KBM-7 (cell line): ENCODE data around the gene NSD1.

Experiments
- DNase-seq: peaks from one replicate; pipeline ENCODE4 v3.0.0-alpha.2; 2015
- in situ Hi-C: fragments of 300-500 bp; cut with MboI; formaldehyde crosslinking; loops from 2 replicates; pipeline ENCODE4 v1.14.3; 2020; ENCODE audit warnings: low sequenced_read_pairs, low pct_unique_long_range_greater_than_20kb, mixed read lengths

NSD1 gene

GRCh38 chr5:177116631-177117373, 16.8 kb upstream of the NSD1 start:
- in situ Hi-C loops = no loop called here
- no peak for DNase-seq

GRCh38 chr5:177117441-177118045, 16.0 kb upstream of the NSD1 start:
- in situ Hi-C loops = no loop called here
- no peak for DNase-seq

- no peak for DNase-seq
- in situ Hi-C loops = no loop called here
Measured at GRCh38 chr5:177122566-177122965, 11.0 kb upstream of the NSD1 start.

- in situ Hi-C loops = no loop called here
- no peak for DNase-seq
Measured at GRCh38 chr5:177123789-177124485, 9.6 kb upstream of the NSD1 start.

- DNase-seq = no peak
- in situ Hi-C loops = no loop called here
Measured at GRCh38 chr5:177124486-177124991, 9.0 kb upstream of the NSD1 start.

GRCh38 chr5:177126771-177127170, 6.8 kb upstream of the NSD1 start:
- no peak for DNase-seq
- in situ Hi-C loops = no loop called here

- in situ Hi-C loops = no loop called here
- DNase-seq = no peak
Measured at GRCh38 chr5:177128551-177128981, 5.0 kb upstream of the NSD1 start.

GRCh38 chr5:177130211-177131018, 3.2 kb upstream of the NSD1 start:
- DNase-seq = no peak
- in situ Hi-C loops = no loop called here

- in situ Hi-C loops = no loop called here
- no peak for DNase-seq
Measured at GRCh38 chr5:177131019-177131320, 2.6 kb upstream of the NSD1 start.

- in situ Hi-C loops = no loop called here
- no peak for DNase-seq
Measured at GRCh38 chr5:177131352-177132135, 2.0 kb upstream of the NSD1 start.

GRCh38 chr5:177132136-177133095, 1.2 kb upstream of the NSD1 start:
- in situ Hi-C loops = no loop called here

GRCh38 chr5:177133853-177134696, 502 bp downstream of the NSD1 start:
- in situ Hi-C loops = no loop called here

More at GRCh38 chr5:177132136-177133095, 1.2 kb upstream of the NSD1 start:
- DNase-seq = no peak

GRCh38 chr5:177134697-177135225, 1.2 kb downstream of the NSD1 start:
- DNase-seq = no peak
- in situ Hi-C loops = no loop called here

More at GRCh38 chr5:177133853-177134696, 502 bp downstream of the NSD1 start:
- DNase-seq = peak; percentile 66

- DNase-seq = no peak
- in situ Hi-C loops = no loop called here
Measured at GRCh38 chr5:177140312-177140711, 6.7 kb downstream of the NSD1 start.

GRCh38 chr5:177141496-177141895, 7.9 kb downstream of the NSD1 start:
- no peak for DNase-seq
- in situ Hi-C loops = no loop called here

GRCh38 chr5:177142098-177142611, 8.6 kb downstream of the NSD1 start:
- in situ Hi-C loops = no loop called here
- DNase-seq = no peak
